ENCODE results near the gene KL. TPM values are rescaled to one million over a fixed set of nuclear protein-coding genes. Genes with fewer than 3 reads are reported as not detected.

KL gene
- total RNA-seq, 1 experiment from 2014 or later, result not detected

DNA sequence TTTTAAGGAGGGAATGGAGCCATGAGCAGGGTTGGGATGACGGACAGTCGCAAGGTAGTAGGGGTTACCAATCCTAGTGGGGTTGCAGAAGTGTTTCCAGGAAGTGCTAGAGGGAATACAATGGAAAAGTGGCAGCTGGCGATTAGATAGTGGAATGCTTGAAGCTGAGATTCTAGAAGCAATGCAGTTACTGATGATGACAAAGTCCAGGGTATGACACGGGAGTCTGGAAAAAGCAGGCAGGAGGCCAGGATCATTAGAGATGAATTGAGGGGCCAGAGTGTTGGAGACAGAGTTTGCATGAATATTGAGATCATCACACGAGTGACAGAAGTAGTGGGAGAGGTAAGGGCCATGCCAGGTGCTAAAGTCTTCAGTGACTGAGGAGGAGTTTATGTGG lies 17.3 kb upstream of the KL start:
- no peak for DNase-seq (ENCODE audit: low read depth)
- in situ Hi-C loops (cut with HindIII; ENCODE audit: low pct_unique_long_range_greater_than_20kb, low sequenced_read_pairs), result no loop called here

DNA sequence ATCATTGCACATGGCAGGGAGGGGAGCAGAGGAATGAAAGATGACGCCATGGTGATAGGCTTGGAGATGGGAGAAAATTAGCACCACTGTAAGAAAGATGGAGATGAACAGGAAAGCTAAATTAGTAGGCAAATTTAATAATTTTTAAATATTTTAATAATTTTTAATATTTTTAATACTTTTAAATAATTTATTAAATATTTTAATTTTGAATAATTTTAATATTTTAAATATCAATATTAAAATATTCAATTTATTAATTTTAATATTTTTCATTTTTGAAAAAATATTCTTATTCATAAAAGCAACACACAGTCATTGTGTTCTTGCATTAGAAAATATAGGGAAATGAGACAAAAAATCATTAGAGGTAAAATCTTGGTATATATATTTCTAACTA lies 15.9 kb upstream of the KL start:
- DNase-seq (ENCODE audit: low read depth), result no peak
- in situ Hi-C loops (cut with HindIII; ENCODE audit: low pct_unique_long_range_greater_than_20kb, low sequenced_read_pairs), result no loop called here

DNA sequence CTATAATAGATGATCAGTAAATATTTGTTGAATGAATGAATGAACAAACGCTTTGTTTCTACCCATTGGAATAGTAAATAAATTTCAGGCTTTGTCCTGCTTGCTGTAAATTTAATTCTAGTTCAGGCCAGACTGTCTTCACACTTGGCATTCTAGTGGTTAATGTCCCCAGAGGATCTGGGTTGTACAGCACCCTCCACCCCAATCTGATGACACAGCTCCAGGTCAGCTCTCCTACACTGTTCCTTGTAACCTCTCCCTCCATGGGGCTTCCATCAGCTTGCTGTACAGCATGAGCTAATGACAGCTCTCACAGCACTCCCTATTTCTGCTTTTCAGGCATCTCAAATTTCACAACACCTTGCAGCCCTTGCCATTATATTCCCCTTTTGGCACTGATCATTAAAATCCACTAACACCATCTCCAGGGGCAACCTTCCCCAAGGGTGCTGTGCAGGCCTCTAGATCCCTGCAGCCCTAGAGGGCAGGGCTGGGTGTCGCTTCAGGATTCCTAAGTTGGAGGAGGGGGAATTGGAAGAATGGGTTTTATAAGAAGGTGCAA lies 12.7 kb upstream of the KL start:
- no peak for DNase-seq (ENCODE audit: low read depth)
- in situ Hi-C loops (cut with HindIII; ENCODE audit: low pct_unique_long_range_greater_than_20kb, low sequenced_read_pairs), result no loop called here

DNA sequence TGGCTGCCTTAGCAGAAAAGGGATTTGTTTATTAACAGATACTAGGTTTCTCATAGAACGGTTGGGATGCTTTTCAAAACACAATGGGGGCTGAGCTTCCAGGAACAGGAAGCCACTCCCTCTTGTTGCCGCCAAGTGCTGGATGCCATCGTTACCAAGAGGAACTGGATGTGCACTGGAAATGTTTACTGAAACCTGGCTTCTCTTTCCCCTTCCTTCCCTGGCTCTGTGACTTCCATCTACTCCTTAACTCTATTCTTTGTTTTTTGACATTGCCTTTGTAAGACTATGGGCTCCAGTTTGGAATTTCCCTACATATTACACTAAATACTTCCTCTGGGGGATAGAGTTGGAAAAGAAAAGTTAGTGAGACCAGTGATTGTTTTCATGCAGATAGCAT lies 11.7 kb upstream of the KL start:
- no peak for DNase-seq (ENCODE audit: low read depth)

DNA sequence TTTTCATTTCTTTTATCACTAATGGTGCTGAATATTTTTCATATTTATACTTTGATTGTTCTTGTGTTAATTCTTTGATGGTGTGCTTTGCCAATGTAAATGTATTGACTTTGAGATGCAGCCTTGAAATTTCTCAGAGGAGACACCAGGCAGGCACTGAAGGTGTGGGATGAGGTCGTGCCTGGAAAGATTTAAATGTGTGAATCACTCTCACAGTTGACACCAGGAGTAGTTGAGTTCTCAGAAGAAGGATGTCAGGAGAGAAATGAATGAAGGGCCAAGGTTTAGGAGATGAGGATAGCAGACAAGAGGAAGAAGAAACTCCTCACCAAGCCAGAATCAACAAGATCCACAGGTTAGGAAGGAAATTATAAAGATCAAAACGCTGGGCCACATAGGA lies 10.1 kb upstream of the KL start:
- in situ Hi-C loops (cut with HindIII; ENCODE audit: low pct_unique_long_range_greater_than_20kb, low sequenced_read_pairs), result no loop called here
- no peak for DNase-seq (ENCODE audit: low read depth)

More for the DNA sequence above, 11.7 kb upstream of the KL start:
- in situ Hi-C loops (cut with HindIII; ENCODE audit: low pct_unique_long_range_greater_than_20kb, low sequenced_read_pairs), result no loop called here

DNA sequence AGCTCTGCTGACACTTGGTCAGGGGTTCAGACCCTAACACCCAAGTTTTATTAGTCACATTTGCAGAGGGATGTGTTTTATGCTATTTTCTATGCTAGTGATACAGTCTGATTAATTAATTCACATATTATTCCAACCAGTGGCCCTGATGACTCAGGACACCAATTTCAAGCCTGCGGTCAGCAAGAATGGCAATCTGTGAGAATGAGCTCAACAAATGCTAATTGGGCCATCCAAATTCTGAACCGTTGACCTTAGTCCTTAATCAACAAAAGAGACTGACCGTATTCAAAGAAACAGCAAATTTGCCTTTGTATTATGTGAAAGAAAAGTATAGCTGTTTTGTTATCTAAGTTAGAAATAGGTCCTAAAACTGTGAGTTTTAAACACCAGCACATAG lies 9.6 kb upstream of the KL start:
- in situ Hi-C loops (cut with HindIII; ENCODE audit: low pct_unique_long_range_greater_than_20kb, low sequenced_read_pairs), result no loop called here
- DNase-seq (ENCODE audit: low read depth), result no peak

DNA sequence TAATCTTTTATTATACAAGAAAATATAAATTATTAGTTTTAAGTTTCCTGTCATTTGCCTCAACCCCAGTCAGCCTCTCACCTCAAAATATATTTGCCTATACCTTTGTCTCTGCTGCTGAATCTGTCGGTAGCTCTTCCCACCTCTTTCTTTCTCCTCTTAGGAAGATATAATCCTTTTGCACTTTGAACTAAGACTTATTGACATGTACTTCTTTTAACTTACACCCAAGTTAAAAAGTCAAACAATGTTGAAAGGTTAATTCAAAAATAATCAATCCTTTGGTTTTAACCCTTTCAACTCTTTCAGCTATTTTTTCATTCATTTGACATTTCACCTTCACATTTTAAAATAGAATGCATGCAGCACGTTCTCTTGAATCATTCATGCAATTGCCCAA lies 9.0 kb upstream of the KL start:
- in situ Hi-C loops (cut with HindIII; ENCODE audit: low pct_unique_long_range_greater_than_20kb, low sequenced_read_pairs), result no loop called here

DNA sequence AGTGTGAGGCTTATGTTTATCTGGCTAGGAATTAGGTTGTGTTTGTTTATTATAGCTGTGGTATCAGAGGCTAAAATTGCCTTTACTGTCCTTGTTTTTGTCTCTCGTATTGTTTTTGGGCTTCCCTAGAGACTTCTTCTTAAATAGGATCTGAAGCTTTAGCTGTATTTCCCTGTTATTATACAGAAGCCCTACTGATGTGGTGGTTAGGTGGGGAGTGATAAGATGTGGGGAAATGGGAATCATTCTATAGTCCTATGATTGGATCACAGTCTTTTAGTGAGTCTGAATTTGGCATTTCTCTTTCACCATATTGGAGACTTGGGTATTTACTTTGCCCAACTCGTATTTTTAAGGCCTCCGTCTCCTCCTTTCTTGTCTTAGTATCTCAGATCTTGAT lies 8.3 kb upstream of the KL start:
- no peak for DNase-seq (ENCODE audit: low read depth)
- in situ Hi-C loops (cut with HindIII; ENCODE audit: low pct_unique_long_range_greater_than_20kb, low sequenced_read_pairs), result no loop called here

More for the DNA sequence above, 9.0 kb upstream of the KL start:
- DNase-seq (ENCODE audit: low read depth), result no peak

DNA sequence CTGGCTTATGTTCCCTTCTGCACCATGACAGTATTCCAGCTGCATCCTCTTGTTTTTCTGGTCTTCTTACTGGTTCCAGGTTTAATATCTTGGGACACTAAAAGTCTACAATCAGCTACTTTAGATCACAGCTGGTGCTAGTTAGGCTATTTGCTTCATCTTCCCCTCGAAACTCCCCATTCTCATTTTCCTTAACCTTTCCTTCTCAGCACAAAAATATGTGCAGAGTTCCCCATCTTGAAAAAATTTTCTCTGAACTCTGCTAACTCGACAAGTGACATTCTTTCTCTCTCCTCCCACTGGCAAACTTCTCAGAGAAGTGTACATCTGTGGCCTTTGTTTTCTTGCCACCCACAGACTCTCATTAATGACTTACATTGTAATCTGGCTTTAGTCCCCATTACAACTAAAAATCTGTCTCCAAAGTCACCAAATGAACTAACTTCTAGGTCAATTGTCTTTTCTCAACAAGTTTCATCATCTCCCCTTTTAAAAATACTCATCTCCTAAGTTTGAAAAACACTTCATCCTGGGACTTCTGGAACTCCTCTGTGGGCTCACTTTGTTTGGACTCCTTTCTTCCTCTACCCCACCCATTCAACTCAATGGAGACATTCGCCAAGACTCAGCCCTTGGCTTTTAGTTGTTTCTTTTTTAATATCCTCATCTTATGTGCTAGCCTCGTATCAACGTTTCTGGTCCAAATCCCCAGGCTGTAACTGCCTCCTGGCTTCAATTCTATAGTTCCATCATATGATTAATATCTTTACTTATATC lies 7.1 kb upstream of the KL start:
- DNase-seq (ENCODE audit: low read depth), result no peak
- in situ Hi-C loops (cut with HindIII; ENCODE audit: low pct_unique_long_range_greater_than_20kb, low sequenced_read_pairs), result no loop called here

DNA sequence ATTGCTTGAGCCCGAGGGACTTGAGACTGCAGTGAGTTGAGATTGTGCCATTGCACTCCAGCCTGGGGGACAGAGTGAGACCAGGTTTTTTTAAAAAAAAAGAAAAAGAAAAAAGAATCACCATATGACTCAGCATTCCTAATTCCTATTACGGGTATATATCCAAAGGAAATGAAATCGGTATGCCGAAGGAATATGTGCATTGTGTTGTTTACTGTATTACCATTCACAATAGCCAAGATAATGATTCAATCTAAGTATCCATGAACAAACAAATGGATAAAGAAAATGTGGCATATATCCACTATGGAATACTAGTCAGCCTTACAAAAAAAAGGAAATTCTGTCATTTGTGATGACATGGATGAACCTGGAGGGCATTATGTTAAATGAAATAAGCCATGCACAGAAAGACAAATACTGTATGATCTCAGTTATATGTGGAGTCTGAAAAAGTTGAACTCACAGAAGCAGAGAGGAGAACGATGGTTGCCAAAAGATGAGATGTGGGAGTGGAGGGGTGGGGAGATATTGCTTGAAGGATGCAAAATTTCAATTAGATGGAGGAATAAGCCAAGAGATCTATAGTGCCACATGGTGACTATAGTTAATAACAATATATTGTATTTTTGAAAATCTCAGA lies 4.3 kb upstream of the KL start:
- in situ Hi-C loops (cut with HindIII; ENCODE audit: low pct_unique_long_range_greater_than_20kb, low sequenced_read_pairs), result no loop called here

DNA sequence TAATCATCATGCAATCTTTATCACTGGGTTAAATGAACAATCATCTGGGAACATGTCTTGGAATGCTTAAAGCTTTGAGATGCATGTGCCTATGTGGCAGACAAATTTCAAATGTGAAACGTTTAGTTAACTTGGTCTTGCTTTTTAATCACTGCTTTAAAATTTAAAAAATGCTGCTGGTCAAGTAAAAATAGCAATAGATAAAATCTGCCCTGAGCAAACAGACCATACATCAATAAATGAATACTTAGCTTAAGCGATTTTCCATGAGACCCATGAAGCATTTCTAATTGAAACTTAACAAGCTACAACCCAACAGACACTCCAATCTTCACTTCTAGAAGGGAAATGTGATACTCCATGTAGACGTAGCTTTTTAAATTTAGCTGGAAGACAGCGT lies 1.9 kb upstream of the KL start:
- no peak for DNase-seq (ENCODE audit: low read depth)
- in situ Hi-C loops (cut with HindIII; ENCODE audit: low pct_unique_long_range_greater_than_20kb, low sequenced_read_pairs), result no loop called here

More for the DNA sequence above, 4.3 kb upstream of the KL start:
- no peak for DNase-seq (ENCODE audit: low read depth)

DNA sequence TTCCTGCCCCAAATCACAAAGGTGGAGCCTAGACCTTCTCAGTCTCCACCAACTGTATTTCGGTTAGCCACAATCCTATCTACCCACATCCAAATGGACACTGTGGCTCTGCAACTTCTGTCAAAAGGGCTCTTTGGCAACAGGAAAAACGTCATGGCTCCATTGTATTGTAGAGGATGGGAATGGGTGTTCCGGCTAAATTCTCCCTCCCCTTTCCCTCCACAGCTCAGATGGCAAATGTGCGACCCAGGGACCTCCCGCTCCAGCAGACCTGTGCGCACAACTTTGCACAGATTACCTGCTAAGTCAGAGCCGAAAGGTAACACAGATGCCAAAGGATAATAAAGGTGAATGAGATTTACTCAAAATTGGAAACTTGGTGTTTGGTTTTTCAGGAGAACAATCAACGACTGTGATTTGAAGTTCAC lies 968 bp upstream of the KL start:
- no peak for DNase-seq (ENCODE audit: low read depth)
- in situ Hi-C loops (cut with HindIII; ENCODE audit: low pct_unique_long_range_greater_than_20kb, low sequenced_read_pairs), result no loop called here

DNA sequence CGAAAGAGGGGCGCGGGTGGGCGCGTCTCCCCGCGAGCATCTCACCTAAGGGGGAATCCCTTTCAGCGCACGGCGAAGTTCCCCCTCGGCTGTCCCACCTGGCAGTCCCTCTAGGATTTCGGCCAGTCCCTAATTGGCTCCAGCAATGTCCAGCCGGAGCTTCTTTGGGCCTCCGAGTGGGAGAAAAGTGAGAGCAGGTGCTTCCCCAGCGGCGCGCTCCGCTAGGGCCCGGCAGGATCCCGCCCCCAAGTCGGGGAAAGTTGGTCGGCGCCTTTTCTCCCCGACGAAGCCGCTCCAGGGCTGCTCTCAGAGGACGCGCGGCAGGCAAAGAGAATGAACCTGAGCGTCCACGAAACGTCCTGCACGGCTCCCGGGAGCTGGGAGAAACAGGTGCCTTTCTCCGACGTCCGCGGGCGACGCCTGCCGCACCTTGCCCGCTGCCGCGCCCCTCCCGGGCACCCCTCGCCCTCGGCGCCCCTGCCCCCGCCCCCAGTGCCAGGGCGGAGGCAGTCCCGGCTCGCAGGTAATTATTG lies 366 bp upstream of the KL start:
- in situ Hi-C loops (cut with HindIII; ENCODE audit: low pct_unique_long_range_greater_than_20kb, low sequenced_read_pairs), result no loop called here

DNA sequence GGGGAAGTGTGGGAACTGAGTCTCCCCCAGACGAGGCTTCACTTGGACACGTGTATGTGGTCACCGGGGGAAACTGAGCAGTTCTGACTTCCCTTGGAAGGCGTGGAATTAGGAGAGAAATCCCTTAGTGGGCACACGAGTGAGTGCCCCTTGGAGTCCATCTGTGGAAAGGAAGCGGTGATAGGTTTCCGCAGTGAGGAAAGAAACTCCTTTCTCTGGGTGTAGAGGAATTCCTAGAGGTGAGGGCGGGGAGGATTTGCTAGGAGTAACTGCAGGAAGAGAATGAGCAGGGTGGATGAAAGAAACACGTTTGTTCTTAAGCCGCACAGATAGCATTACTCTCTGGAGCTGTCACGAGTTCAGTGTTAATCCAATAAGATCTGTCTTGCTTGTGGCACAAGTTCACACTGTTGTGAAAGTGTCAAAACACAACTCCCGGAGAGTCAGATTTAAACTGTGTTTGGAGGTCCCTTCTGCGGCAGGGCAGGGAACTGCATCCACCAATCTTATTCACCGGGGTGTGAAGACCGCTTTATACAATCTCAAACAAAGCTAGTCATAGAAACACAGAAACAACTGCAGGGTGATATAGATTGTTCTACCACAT lies 1.2 kb downstream of the KL start:
- in situ Hi-C loops (cut with HindIII; ENCODE audit: low pct_unique_long_range_greater_than_20kb, low sequenced_read_pairs), result no loop called here

More for the DNA sequence above, 366 bp upstream of the KL start:
- DNase-seq (ENCODE audit: low read depth), result no peak

DNA sequence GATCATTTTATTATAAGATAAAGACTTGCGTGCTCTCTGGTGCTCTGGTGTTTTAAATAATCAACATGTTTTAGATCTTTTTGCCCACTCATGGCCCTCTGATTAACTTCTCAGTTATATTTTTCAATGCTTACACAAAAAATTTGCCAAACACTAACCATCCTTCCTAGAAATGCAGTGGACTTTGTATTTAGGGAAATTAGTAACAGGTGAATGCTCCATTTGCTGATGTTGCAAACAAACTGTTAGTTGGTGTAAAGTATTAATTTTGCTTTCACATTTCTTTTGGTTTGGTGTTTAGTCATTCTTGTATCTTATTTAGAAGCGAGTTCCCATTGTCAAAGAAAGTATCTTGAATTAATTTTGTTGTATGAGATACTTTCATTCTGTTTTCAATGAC lies 2.7 kb downstream of the KL start:
- in situ Hi-C loops (cut with HindIII; ENCODE audit: low pct_unique_long_range_greater_than_20kb, low sequenced_read_pairs), result no loop called here

More for the DNA sequence above, 1.2 kb downstream of the KL start:
- no peak for DNase-seq (ENCODE audit: low read depth)

DNA sequence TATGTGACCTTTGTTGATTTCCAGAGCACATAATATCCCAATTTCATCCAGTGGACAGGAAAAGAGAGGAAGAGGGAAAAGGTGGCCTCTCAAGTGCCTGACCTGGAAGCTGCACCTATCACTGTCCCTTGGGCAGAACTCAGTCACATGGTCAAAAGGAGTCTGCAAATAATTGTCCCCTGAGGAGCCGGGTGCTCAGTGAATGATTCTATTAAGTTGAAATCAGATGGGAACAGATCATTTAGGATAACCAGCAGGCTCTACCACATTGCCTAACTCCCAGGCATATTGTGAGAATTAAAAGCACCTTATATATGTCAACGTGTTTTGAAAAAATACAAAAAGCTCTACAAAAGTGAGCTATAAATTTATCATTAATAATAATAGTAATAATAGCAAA lies 6.8 kb downstream of the KL start:
- in situ Hi-C loops (cut with HindIII; ENCODE audit: low pct_unique_long_range_greater_than_20kb, low sequenced_read_pairs), result no loop called here
- DNase-seq (ENCODE audit: low read depth), result no peak

More for the DNA sequence above, 2.7 kb downstream of the KL start:
- no peak for DNase-seq (ENCODE audit: low read depth)

DNA sequence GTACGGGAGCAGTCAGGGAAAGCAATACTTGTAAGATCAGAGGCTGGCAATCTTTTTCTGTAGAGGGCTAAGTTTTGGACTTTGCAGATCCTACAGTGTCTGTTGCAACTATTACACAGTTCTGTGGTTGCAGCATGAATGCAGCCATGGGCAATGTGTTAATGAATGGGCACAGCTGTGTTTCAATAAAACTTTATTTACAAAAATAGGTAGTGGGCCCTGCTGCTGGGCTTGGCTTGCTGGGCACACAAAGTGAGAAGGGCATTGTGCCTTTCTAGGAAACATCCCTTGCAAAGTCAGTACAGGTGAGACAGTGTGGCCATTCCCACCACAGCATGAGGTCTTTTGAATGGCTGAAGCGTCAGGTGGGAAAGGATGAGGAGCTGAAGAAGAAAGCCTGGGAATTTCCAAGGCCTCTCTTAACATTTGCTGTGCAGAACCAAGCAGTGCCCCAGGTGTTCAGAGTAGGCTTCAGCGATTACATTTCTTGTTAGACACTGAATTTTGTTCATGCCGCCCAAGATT lies 9.1 kb downstream of the KL start:
- DNase-seq (ENCODE audit: low read depth), result no peak
- in situ Hi-C loops (cut with HindIII; ENCODE audit: low pct_unique_long_range_greater_than_20kb, low sequenced_read_pairs), result no loop called here

DNA sequence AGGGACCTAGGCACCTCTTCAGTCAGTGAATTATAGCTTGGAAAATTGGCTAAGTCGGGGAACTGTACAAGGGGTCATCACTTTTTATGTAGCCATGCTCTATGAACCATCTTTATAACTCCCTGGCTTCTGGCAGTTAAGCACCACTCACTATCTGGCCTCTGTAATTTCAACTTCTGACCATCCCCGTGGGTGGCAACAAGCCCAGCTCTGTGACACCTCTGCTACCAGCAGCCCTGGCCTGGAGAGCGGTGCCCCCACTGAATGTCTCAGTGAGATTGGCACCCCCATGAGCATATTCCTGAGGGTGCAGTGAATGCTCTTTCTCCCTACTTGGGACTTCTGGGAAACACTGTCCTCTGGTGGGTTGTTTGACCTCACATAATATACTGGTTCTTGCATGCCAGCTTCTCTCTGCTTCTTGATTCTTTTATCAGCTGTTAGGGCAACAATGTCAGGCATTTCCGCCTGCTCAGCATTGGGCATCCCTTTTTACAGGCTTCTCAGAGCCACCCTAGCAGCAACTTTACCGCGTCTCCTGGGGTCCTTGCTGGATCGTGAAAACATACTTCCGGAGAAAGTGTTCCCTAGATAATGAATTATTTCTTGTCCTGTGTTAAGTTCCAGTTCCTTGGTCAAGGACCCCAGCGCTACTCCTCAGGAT lies 10.4 kb downstream of the KL start:
- in situ Hi-C loops (cut with HindIII; ENCODE audit: low pct_unique_long_range_greater_than_20kb, low sequenced_read_pairs), result no loop called here

More for the DNA sequence above, 10.4 kb downstream of the KL start:
- DNase-seq (ENCODE audit: low read depth), result no peak

All from Caki2 (cell line).